ENCODE data around the gene NME4. TPM values are rescaled to one million over a fixed set of nuclear protein-coding genes. Genes with fewer than 3 reads are reported as not detected.
A peak's percentile ranks its signal among the peaks of the same experiment; 100 is the strongest.

NME4 gene
- total RNA-seq, 4 donors from 2014 or later: 25.3 to 29.9 (median 27.7) TPM

- Histone ChIP-seq H3K27ac (no peak overlapping the region), H3K36me3 (no peaks in the 10 kb centered on the region), H3K4me3 (no peak overlapping the region), H3K4me1 (peaks cover 11% of the 10 kb centered on the region), H3K9me3 (no peaks in the 10 kb centered on the region), H3K27me3 (no peaks in the 10 kb centered on the region)
- DNase-seq (ENCODE audit: low spot score in 2 of 2): peak in 1 of 2 donors; percentile 62
- TF ChIP-seq POLR2A (IDR thresholded peaks at IDR 0.05) (no peak), CTCF (IDR thresholded peaks at IDR 0.05) (no peak), POLR2AphosphoS5 (IDR thresholded peaks at IDR 0.05) (no peak), EP300 (IDR thresholded peaks at IDR 0.05) (no peak)
- WGBS: 90% methylated on average over 11 of the region's 19 CpGs
Observed at GRCh38 chr16:359067-359763, 37.8 kb upstream of the NME4 start.

GRCh38 chr16:359871-360697, 36.9 kb upstream of the NME4 start:
- DNase-seq (ENCODE audit: low spot score in 2 of 2): no peak
- no peak overlapping the region for H3K27ac ChIP-seq
- 88% methylated on average over 39 of the region's 47 CpGs for WGBS
- H3K4me1 ChIP-seq: peaks cover 7% of the 10 kb centered on the region
- no peaks in the 10 kb centered on the region for H3K36me3 ChIP-seq
- no peak overlapping the region for H3K4me3 ChIP-seq
- H3K27me3 ChIP-seq: no peaks in the 10 kb centered on the region
- TF ChIP-seq POLR2A (IDR thresholded peaks at IDR 0.05) (no peak), CTCF (IDR thresholded peaks at IDR 0.05) (no peak), EP300 (IDR thresholded peaks at IDR 0.05) (no peak), POLR2AphosphoS5 (IDR thresholded peaks at IDR 0.05) (no peak)
- no peaks in the 10 kb centered on the region for H3K9me3 ChIP-seq

- no peaks in the 10 kb centered on the region for H3K36me3 ChIP-seq
- DNase-seq (ENCODE audit: low spot score in 2 of 2): no peak
- WGBS: 87% methylated on average over 40 of the region's 47 CpGs
- TF ChIP-seq POLR2AphosphoS5 (IDR thresholded peaks at IDR 0.05) (no peak), POLR2A (IDR thresholded peaks at IDR 0.05) (no peak), CTCF (IDR thresholded peaks at IDR 0.05) (no peak), EP300 (IDR thresholded peaks at IDR 0.05) (no peak)
- no peaks in the 10 kb centered on the region for H3K9me3 ChIP-seq
- no peak overlapping the region for H3K27ac ChIP-seq
- H3K4me3 ChIP-seq: no peak overlapping the region
- no peaks in the 10 kb centered on the region for H3K27me3 ChIP-seq
- peaks cover 7% of the 10 kb centered on the region for H3K4me1 ChIP-seq
Observed at GRCh38 chr16:360698-361336, 36.2 kb upstream of the NME4 start.

- no peak for DNase-seq (ENCODE audit: low spot score in 2 of 2)
- TF ChIP-seq POLR2A (IDR thresholded peaks at IDR 0.05) (no peak), CTCF (IDR thresholded peaks at IDR 0.05) (no peak), EP300 (IDR thresholded peaks at IDR 0.05) (no peak), POLR2AphosphoS5 (IDR thresholded peaks at IDR 0.05) (no peak)
- H3K27me3 ChIP-seq: no peaks in the 10 kb centered on the region
- H3K27ac ChIP-seq: no peak overlapping the region
- no peaks in the 10 kb centered on the region for H3K9me3 ChIP-seq
- H3K36me3 ChIP-seq: peaks cover 2% of the 10 kb centered on the region
- peaks cover 7% of the 10 kb centered on the region for H3K4me1 ChIP-seq
- no peak overlapping the region for H3K4me3 ChIP-seq
- 90% methylated on average over 12 of the region's 30 CpGs for WGBS
Observed at GRCh38 chr16:361341-361871, 35.6 kb upstream of the NME4 start.

Data from suprapubic skin (tissue), 4 donors.